Stimulated activated CD8-positive, alpha-beta memory T cell treated with anti-CD3 and anti-CD28 coated beads, Interleukin-15, amount 100 ng/mL, for 1 hour (primary cell): ENCODE data around the gene JSRP1.

Experiments
- DNase-seq: peaks from one replicate; pipeline ENCODE4 v3.0.0-alpha.2; 2020; ENCODE audit warnings: low read depth

The JSRP1 gene

DNA sequence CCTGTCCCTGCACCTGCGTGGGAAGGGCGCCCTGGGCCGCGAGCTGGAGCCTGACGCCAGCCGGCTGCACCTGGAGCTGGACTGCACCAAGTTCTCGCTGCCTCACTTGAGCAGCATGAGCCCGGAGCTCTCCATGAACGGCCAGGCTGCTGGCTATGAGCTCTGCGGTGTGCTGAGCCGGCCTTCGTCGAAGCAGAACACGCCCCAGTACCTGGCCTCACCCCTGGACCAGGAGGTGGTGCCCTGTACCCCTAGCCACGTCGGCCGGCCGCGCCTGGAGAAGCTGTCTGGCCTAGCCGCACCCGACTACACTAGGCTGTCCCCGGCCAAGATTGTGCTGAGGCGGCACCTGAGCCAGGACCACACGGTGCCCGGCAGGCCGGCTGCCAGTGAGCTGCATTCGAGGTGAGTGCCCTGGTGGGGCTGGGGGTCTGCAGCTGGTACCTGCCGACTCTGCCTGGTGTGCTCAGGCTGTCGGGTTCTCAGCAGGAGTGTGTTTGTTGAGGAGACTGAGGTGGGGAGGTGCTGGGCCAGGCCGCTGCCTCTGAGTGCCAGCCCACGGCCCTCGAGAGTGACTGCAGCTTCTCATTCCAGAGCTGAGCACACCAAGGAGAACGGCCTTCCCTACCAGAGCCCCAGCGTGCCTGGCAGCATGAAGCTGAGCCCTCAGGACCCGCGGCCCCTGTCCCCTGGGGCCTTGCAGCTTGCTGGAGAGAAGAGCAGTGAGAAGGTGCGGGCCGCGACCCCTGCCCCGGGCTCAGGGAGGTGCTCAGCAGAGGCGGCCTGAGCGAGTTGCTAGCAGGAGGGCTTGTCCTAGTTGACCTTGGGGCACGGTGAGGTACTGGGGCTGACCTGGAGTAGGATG is 39.6 kb downstream of the JSRP1 start:
- DNase-seq = no peak

DNA sequence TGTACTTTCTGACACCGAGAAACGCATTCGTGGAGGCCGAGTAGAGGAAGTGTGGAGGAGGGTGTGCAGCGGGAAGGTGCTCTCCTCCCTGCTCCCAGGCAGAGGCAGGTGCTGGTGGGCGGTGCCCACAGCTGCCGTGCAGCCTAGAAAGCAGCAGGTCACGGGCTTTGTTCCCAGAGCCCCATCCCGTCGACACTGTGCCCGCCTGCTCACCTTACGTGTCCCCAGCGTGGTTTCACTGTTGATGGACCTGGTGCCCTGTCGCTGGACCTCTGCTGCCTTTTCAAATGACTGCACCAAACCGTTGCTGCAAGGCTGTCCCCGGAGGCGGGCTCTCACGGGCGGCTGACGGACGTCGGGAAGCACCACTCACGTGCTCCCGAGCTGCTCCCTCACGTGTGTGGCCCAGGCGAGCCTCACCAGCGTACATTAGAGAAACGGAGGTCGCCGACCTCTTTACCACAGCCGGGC is 40.9 kb downstream of the JSRP1 start:
- DNase-seq = no peak

DNA sequence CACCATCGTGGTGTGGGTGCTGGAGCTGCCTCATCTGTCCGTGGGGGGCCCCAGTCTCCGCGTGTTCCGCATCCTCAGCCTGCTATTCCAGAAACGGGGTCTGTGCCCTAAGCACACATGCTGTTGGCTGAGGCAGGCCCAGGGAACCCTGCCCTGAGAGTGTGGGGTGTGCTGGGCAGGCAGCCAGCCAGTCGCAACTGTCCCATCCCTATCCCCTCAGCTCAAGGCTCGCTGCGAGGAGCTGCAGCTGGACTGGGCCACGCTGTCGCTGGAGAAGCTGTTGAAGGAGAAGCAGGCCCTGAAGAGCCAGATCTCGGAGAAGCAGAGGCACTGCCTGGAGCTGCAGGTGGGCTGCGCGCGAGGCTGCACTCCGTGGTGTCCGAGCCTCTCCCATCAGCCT is 42.0 kb downstream of the JSRP1 start:
- no peak for DNase-seq

DNA sequence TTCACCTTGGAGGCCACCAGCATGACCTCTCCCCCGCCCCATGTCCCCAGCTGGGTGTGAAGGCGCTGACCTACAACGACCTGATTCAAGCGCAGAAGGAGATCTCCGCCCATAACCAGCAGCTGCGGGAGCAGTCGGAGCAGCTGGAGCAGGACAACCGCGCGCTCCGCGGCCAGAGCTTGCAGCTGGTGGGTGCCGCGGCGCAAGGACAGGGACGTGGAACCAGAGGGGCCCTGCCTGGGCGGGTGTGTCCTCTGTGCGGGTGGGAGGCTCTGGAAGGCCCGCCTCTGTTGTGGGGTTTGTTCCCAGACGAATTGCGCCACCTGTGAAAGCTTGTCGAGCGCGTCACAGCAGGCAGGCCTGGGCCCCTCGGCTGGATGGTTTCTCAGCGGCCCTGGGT is 42.4 kb downstream of the JSRP1 start:
- DNase-seq = no peak

DNA sequence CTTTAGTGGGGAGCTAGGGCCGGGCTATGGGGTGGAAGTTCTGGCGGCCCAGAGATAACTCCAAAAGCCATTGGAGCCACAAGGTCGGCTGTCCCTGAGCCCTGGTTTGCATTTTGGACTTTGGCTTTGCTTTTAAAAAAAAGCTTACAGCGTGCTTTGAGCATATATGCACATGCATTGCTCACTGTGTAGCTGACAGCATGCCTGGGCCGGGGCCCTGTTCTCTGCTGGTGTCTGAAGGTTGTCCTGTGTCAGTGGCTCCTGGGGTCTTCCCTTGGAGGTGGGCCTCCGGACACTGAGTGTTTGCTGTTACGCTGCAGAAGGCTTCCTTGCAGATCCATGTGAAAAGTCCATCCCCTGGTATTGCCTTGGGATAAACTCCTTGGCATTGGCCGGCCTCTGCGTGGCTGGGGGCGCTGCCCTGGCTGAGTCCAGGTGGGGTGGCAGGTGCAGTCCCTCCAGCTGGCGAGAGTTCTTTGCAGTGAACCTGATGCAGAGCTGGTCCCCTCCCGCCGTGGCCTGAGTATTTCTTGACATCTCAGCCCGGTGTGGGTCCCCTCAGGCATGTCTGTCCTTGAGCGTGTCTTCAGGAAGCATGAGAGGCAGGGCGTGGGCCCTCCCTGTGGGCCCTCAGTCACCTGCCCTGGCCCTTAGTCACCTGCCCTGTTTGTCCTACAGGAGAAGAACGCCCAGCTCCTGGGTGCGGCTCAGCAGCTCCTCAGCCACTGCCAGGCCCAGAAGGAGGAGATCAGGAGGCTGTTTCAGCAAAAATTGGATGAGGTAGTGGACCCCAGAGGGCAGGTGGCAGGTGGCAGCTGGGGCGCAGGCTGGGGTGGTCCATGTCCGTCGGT is 43.1 kb downstream of the JSRP1 start:
- DNase-seq = no peak

DNA sequence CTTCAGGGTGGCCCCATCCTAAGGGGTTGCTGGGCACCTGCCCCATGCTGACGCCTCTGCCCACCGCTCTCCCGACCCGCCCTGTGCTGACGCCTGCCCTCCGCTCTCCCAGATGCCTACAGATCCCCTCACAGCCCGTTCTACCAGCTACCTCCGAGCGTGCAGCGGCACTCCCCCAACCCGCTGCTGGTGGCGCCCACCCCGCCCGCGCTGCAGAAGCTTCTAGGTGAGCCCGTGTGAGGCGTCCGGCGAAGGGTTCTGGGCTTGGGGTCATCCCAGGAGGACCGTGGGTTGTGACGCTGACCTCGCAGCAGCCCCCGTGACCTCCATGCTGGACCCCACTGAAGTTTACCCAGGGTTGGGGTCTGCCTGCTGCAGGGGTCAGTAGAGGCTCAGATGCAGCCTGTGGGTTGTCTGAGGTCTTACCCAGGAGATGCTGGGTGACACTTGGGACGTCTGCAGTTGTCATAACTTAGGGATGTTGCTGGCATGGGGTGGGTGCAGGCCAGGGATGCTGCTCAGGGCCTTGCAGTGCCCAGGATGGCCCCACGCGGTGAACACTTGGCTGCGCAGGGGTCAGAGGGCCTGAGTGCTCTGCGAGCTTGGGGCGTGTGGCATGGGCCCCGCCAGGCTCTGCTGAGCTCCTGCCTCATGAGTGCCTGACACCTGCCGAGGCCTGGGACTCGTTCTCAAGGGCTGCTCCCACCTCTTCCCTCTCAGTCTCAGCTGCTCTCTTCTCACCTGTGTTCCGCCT is 45.1 kb downstream of the JSRP1 start:
- no peak for DNase-seq

DNA sequence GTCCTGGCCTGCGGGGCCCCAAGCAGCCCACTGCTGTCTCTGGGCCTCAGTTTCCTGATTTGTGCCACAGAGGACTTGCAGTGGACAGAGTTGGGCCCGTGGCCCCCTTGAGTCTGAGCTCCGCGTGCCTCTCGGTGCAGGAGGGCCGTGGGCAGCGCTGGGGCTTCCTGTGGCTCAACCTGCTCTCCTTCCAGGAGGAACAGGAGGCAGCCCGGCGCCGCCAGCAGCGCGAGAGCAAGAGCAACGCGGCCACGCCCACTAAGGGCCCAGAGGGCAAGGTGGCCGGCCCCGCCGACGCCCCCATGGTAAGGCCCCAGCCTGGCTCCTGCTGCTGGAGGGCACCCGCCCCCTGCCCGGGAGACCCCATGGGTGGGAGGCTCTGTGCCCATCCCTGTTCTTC is 46.0 kb downstream of the JSRP1 start:
- no peak for DNase-seq

DNA sequence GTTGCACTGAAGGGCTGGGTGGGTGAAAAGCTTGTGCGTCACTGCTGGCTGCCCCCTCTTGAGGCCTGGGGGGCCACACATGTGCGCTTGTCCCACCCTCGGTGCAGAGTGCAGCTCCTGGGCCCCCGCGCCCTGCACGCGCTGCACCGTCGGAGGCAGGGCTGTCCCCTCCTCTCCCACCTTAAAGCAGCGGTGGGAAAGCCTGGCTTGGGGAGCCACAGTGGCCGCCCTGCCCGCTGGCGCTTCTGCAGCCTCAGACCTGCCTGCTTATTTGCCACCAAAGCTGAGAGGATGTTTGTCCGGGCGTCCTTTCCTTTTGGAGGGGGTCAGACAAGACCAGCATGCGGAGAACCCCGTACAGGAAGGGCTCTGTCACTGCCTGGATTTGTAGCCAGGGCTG is 46.8 kb downstream of the JSRP1 start:
- DNase-seq = no peak

DNA sequence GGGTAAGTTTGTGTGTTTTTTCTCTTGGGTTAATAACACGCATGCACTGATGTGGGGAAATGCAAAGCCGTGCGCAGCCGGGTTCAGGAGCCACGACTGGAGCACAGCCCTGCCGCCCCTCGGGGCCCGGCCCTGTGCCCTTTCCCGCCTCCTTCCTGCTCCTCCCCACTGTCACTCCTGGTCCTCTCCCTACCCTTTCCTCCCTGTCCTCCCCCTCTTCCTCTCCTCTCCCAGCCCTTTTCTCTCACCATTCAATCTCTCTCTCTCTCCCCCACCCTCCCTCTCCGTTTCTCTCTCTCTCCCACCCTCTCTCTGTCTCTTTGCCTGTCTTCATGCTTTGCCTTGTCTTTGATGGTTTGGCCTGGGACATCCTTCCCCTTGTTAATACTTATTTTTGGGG is 47.2 kb downstream of the JSRP1 start:
- DNase-seq = no peak

DNA sequence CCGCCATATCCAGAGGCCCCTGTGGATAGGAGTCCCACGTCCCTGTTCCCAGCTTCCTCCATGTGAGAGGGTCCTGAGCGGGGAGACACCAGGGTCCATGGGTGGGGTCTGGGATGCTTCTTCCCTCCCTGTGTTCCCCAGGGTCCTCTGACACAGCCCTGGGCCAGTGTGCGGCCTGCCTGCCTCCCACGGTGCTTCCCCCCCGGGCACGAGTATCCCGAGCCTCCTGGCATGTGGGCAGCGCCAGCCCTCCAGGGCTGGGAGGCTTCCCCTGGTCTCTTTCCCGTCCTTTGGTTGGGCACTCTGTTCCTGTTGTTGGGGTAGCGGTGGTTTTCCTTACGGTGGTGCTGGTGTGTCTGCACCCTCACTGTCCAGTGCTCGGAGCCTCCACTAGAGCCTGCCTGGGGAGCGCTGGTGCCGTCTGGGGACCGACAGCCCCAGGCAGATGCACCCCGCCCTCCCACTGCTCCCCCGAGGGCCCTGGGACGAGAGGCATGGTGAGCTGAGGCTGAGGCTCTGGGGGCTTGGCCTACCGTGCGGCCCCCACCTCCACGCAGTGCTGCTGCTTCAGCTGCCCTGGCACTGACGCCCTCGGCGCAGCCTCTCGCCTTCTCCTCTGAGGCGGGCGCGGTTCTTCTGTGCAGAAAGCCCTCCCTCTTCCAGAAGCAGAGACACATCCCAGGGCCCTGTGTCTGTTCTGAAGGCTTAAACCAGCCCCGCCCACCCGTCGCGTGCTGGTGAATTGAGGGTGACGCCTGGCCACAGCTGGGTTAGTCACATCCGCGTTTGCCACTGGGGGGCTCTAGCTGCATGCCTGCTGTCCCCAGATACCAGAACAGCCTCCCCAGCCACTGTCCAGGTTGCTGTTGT is 48.0 kb downstream of the JSRP1 start:
- no peak for DNase-seq

DNA sequence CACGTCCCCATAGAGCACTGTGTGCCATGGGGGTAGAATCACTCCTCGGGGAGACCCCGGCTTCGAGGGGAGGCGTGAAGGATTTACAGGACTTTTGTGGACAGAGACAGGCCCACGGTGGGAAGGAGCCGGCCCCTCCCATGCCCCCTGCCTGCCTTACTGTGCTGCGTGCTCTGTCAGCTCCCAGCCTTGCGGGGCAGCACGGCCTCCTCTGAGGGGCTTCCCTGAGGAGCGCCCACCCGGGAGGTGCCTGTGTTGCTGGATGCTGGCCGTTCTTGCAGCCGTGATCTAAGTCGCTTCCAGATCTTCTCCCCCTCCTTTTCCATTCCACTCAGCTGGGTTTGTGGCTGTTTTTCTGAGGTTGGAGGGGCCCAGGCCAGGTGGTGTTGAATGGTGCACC is 49.2 kb downstream of the JSRP1 start:
- no peak for DNase-seq

DNA sequence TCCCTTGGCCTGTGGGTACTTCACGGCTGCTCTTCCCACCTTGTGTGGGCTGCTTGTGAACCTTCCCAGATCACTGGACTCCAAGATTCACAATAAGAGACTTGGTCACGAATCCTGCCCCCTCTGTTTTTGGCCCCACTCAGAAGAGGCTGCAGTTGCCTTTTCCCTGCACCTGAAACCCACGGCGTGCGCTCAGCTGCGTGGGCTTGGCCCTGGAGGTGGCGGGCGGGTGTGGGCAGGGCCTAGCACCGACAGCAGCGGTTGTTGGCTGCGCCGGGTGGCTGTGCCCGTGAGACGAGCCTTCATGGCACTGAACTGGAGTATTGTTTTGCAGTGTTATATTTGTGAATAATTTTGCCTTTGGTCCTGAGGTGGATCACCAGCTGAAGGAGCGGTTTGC is 53.9 kb downstream of the JSRP1 start:
- DNase-seq = no peak
